ENCODE data around the gene NRAP.

The NRAP gene

GRCh38 chr10:113557424-113557862 lies 106.4 kb downstream of the NRAP start:
- no peak for DNase-seq (ENCODE audit: low spot score)

- no peak for DNase-seq (ENCODE audit: low spot score)
Observed at GRCh38 chr10:113555751-113556150, 108.1 kb downstream of the NRAP start.

- no peak for DNase-seq (ENCODE audit: low spot score)
Observed at GRCh38 chr10:113555245-113555644, 108.6 kb downstream of the NRAP start.

- DNase-seq (ENCODE audit: low spot score), result no peak
Observed at GRCh38 chr10:113554214-113554613, 109.6 kb downstream of the NRAP start.

GRCh38 chr10:113553149-113553548 lies 110.7 kb downstream of the NRAP start:
- no peak for DNase-seq (ENCODE audit: low spot score)

- DNase-seq (ENCODE audit: low spot score), result no peak
Observed at GRCh38 chr10:113552701-113553100, 111.1 kb downstream of the NRAP start, which contains the start of gene HABP2. Gene HABP2 (plus strand): TSS chr10:113553053. CDS start chr10:113553122, 69 bp downstream.

GRCh38 chr10:113552014-113552413 lies 111.8 kb downstream of the NRAP start:
- DNase-seq (ENCODE audit: low spot score), result no peak

GRCh38 chr10:113550365-113550764 lies 113.5 kb downstream of the NRAP start:
- DNase-seq (ENCODE audit: low spot score), result no peak

- DNase-seq (ENCODE audit: low spot score), result no peak
Observed at GRCh38 chr10:113549856-113550255, 114.0 kb downstream of the NRAP start.

- no peak for DNase-seq (ENCODE audit: low spot score)
Observed at GRCh38 chr10:113547426-113547825, 116.4 kb downstream of the NRAP start.

GRCh38 chr10:113544392-113544791 lies 119.4 kb downstream of the NRAP start:
- DNase-seq (ENCODE audit: low spot score), result no peak

- no peak for DNase-seq (ENCODE audit: low spot score)
Observed at GRCh38 chr10:113543107-113543955, 120.5 kb downstream of the NRAP start.

GRCh38 chr10:113541549-113541927 lies 122.3 kb downstream of the NRAP start:
- DNase-seq (ENCODE audit: low spot score), result no peak

- no peak for DNase-seq (ENCODE audit: low spot score)
Observed at GRCh38 chr10:113540845-113541548, 122.8 kb downstream of the NRAP start.

- DNase-seq (ENCODE audit: low spot score), result no peak
Observed at GRCh38 chr10:113539789-113540188, 124.1 kb downstream of the NRAP start.

Data from hematopoietic multipotent progenitor cell treated with erythropoietin and hydrocortisone succinate and interleukin-3 and kit ligand, for 17 days (in vitro differentiated cells).